Lower lobe of right lung (tissue), 2 donors: Measurements from ENCODE around the gene CEP162. TPM values are rescaled to one million over a fixed set of nuclear protein-coding genes. Genes with fewer than 3 reads are reported as not detected.

Experiments
- ATAC-seq, 2 donors: fragments of 200-7000 bp; cut with Tn5 transposase; one replicate each; pipeline ENCODE4 v1.9.1; 2020 to 2022; ENCODE audit warnings: mild to moderate bottlenecking in 2 of 2, moderate library complexity in 2 of 2
- DNase-seq: peaks from one replicate; pipeline ENCODE4 v3.0.0-alpha.2; 2020
- H3K27ac ChIP-seq: fragments of 200-600 bp; one replicate; pipeline ENCODE4 v1.8.0; 2022
- H3K27me3 ChIP-seq: fragments of 200-600 bp; one replicate; pipeline ENCODE4 v1.8.0; 2022; ENCODE audit warnings: low read depth
- H3K36me3 ChIP-seq: fragments of 200-600 bp; one replicate; pipeline ENCODE4 v1.8.0; 2022; ENCODE audit warnings: mild to moderate bottlenecking
- H3K4me1 ChIP-seq: fragments of 200-600 bp; one replicate; pipeline ENCODE4 v1.8.0; 2022
- H3K4me3 ChIP-seq: fragments of 200-600 bp; one replicate; pipeline ENCODE4 v1.8.0; 2022; ENCODE audit warnings: mild to moderate bottlenecking
- H3K9me3 ChIP-seq: fragments of 200-600 bp; one replicate; pipeline ENCODE4 v1.8.0; 2022
- CTCF ChIP-seq: fragments of 200-600 bp; IDR thresholded peaks from one replicate; pipeline ENCODE4 v1.8.0; 2022; ENCODE audit warnings: antibody characterized with exemption, mild to moderate bottlenecking
- intact Hi-C: fragments of 100-400 bp; cut with DNase I; formaldehyde crosslinking; loops from one replicate; pipeline ENCODE4 v1.11.0; 2022
- total RNA-seq: library from RNA; stranded (reverse); fragmentation: NEBNext Ultra II Directional; extraction: Animal tissue kit (Norgen Biotek cat#: 25700); gene quantifications from one replicate; pipeline ENCODE4 v1.2.1, GENCODE V29; 2021
- donor health status: DM: no; HTN: yes; CAD: no; lungs with severe emphysema.

The CEP162 gene
- total RNA-seq, 1 donor from 2014 or later, result 12.1 TPM

GRCh38 chr6:84077645-84078044, 149.8 kb downstream of the CEP162 start:
- Histone ChIP-seq H3K36me3 (no peaks in the 10 kb centered on the region), H3K27me3 (no peaks in the 10 kb centered on the region), H3K27ac (no peak overlapping the region), H3K4me1 (no peaks in the 10 kb centered on the region), H3K4me3 (no peak overlapping the region), H3K9me3 (no peaks in the 10 kb centered on the region)
- DNase-seq, result no peak
- TF ChIP-seq CTCF, result no peak
- no peak for ATAC-seq
- intact Hi-C loops, result no loop called here

GRCh38 chr6:84074988-84075781, 152.3 kb downstream of the CEP162 start:
- Histone ChIP-seq H3K4me3 (no peak overlapping the region), H3K4me1 (no peaks in the 10 kb centered on the region), H3K27me3 (no peaks in the 10 kb centered on the region), H3K27ac (no peak overlapping the region), H3K9me3 (no peaks in the 10 kb centered on the region), H3K36me3 (no peaks in the 10 kb centered on the region)
- no peak for ATAC-seq
- no peak for TF ChIP-seq CTCF
- no peak for DNase-seq
- intact Hi-C loops, result no loop called here

Other genes with a start within 250 kb of the CEP162 start
- 0.74 TPM for gene MRAP2, start 193.9 kb downstream of the CEP162 start, total RNA-seq